ENCODE measurements around the gene WDR7. TPM values are rescaled to one million over a fixed set of nuclear protein-coding genes. Genes with fewer than 3 reads are reported as not detected.

Gene WDR7
- total RNA-seq, 1 donor from 2014 or later: 12.8 TPM

GRCh38 chr18:56945171-56946083, 294.3 kb downstream of the WDR7 start:
- ATAC-seq: no peak

- ATAC-seq: no peak
These were observed 296.1 kb downstream of the WDR7 start for GRCh38 chr18:56947236-56947635.

GRCh38 chr18:56952026-56952425, 300.9 kb downstream of the WDR7 start:
- ATAC-seq: no peak

GRCh38 chr18:56953428-56954198, 302.5 kb downstream of the WDR7 start:
- ATAC-seq: no peak

- ATAC-seq: no peak
These were observed 304.3 kb downstream of the WDR7 start for GRCh38 chr18:56955490-56955889.

- no peak for ATAC-seq
These were observed 308.0 kb downstream of the WDR7 start for GRCh38 chr18:56959120-56959519.

- no peak for ATAC-seq
These were observed 311.2 kb downstream of the WDR7 start for GRCh38 chr18:56962322-56962721.

GRCh38 chr18:56967035-56967434, 315.9 kb downstream of the WDR7 start:
- no peak for ATAC-seq

- no peak for ATAC-seq
These were observed 322.3 kb downstream of the WDR7 start for GRCh38 chr18:56973487-56973886.

GRCh38 chr18:56974141-56974540, 323.0 kb downstream of the WDR7 start:
- no peak for ATAC-seq

- ATAC-seq: no peak
These were observed 324.1 kb downstream of the WDR7 start for GRCh38 chr18:56975276-56975675.

- ATAC-seq: no peak
These were observed 326.1 kb downstream of the WDR7 start for GRCh38 chr18:56977309-56977708.

- ATAC-seq: no peak
These were observed 326.6 kb downstream of the WDR7 start for GRCh38 chr18:56977771-56978170.

- ATAC-seq: no peak
These were observed 329.0 kb downstream of the WDR7 start for GRCh38 chr18:56980151-56980550.

- ATAC-seq: no peak
These were observed 331.6 kb downstream of the WDR7 start for GRCh38 chr18:56982766-56983165.

GRCh38 chr18:56983275-56983992, 332.3 kb downstream of the WDR7 start:
- no peak for ATAC-seq

GRCh38 chr18:56984731-56985130, 333.6 kb downstream of the WDR7 start:
- ATAC-seq: no peak

GRCh38 chr18:56986829-56987228, 335.7 kb downstream of the WDR7 start:
- ATAC-seq: no peak

- no peak for ATAC-seq
These were observed 336.1 kb downstream of the WDR7 start for GRCh38 chr18:56987236-56987635.

- no peak for ATAC-seq
These were observed 336.9 kb downstream of the WDR7 start for GRCh38 chr18:56988022-56988421.

- ATAC-seq: no peak
These were observed 339.5 kb downstream of the WDR7 start for GRCh38 chr18:56990678-56991077.

- no peak for ATAC-seq
These were observed 341.6 kb downstream of the WDR7 start for GRCh38 chr18:56992777-56993176.

- no peak for ATAC-seq
These were observed 344.5 kb downstream of the WDR7 start for GRCh38 chr18:56995579-56996188.

All from esophagus mucosa (tissue), 1 donor.